ENCODE measurements around the gene FREM2. TPM values are rescaled to one million over a fixed set of nuclear protein-coding genes. Genes with fewer than 3 reads are reported as not detected.
A peak's percentile ranks its signal among the peaks of the same experiment; 100 is the strongest.

FREM2 gene
- total RNA-seq, 1 donor from 2014 or later = 0.39 TPM

- Mint-ChIP-seq H3K36me3 (ENCODE audit: low read depth) (no peaks in the 10 kb centered on the region), H3K9me3 (no peaks in the 10 kb centered on the region), H3K4me1 (ENCODE audit: low read depth) (peaks cover 3% of the 10 kb centered on the region), H3K4me3 (ENCODE audit: low read depth) (no peak overlapping the region), H3K27ac (no peak overlapping the region), H3K27me3 (ENCODE audit: low read depth) (peaks cover 8% of the 10 kb centered on the region)
- no peak for DNase-seq (ENCODE audit: low spot score)
- intact Hi-C loops (cut with micrococcal nuclease) = no loop called here
These were observed 184.4 kb downstream of the FREM2 start for GRCh38 chr13:38871275-38871674.

GRCh38 chr13:38872693-38873092, 185.8 kb downstream of the FREM2 start:
- DNase-seq (ENCODE audit: low spot score) = no peak
- Mint-ChIP-seq H3K4me1 (ENCODE audit: low read depth) (peaks cover 3% of the 10 kb centered on the region), H3K27ac (no peak overlapping the region), H3K36me3 (ENCODE audit: low read depth) (no peaks in the 10 kb centered on the region), H3K9me3 (no peaks in the 10 kb centered on the region), H3K27me3 (ENCODE audit: low read depth) (peaks cover 8% of the 10 kb centered on the region), H3K4me3 (ENCODE audit: low read depth) (no peak overlapping the region)
- intact Hi-C loops (cut with micrococcal nuclease) = no loop called here

GRCh38 chr13:38875186-38875875, 188.5 kb downstream of the FREM2 start:
- H3K36me3 Mint-ChIP-seq (ENCODE audit: low read depth) = no peaks in the 10 kb centered on the region
- peaks cover 6% of the 10 kb centered on the region for H3K27me3 Mint-ChIP-seq (ENCODE audit: low read depth)
- no peak overlapping the region for H3K27ac Mint-ChIP-seq
- DNase-seq (ENCODE audit: low spot score) = no peak
- intact Hi-C loops (cut with micrococcal nuclease) = no loop called here
- H3K4me3 Mint-ChIP-seq (ENCODE audit: low read depth) = no peak overlapping the region
- H3K9me3 Mint-ChIP-seq = no peaks in the 10 kb centered on the region
- peaks cover 3% of the 10 kb centered on the region for H3K4me1 Mint-ChIP-seq (ENCODE audit: low read depth)

- no peaks in the 10 kb centered on the region for H3K36me3 Mint-ChIP-seq (ENCODE audit: low read depth)
- H3K27ac Mint-ChIP-seq = no peak overlapping the region
- no peaks in the 10 kb centered on the region for H3K27me3 Mint-ChIP-seq (ENCODE audit: low read depth)
- H3K9me3 Mint-ChIP-seq = no peaks in the 10 kb centered on the region
- DNase-seq (ENCODE audit: low spot score) = no peak
- intact Hi-C loops (cut with micrococcal nuclease) = no loop called here
- H3K4me1 Mint-ChIP-seq (ENCODE audit: low read depth) = no peaks in the 10 kb centered on the region
- no peak overlapping the region for H3K4me3 Mint-ChIP-seq (ENCODE audit: low read depth)
These were observed 192.4 kb downstream of the FREM2 start for GRCh38 chr13:38879278-38879677.

GRCh38 chr13:38879786-38880185, 192.9 kb downstream of the FREM2 start:
- Mint-ChIP-seq H3K27me3 (ENCODE audit: low read depth) (no peaks in the 10 kb centered on the region), H3K4me3 (ENCODE audit: low read depth) (no peak overlapping the region), H3K4me1 (ENCODE audit: low read depth) (no peaks in the 10 kb centered on the region), H3K9me3 (no peaks in the 10 kb centered on the region), H3K27ac (no peak overlapping the region), H3K36me3 (ENCODE audit: low read depth) (no peaks in the 10 kb centered on the region)
- intact Hi-C loops (cut with micrococcal nuclease) = no loop called here
- DNase-seq (ENCODE audit: low spot score) = no peak

GRCh38 chr13:38880397-38880796, 193.5 kb downstream of the FREM2 start:
- DNase-seq (ENCODE audit: low spot score) = no peak
- H3K4me3 Mint-ChIP-seq (ENCODE audit: low read depth) = no peak overlapping the region
- no peak overlapping the region for H3K27ac Mint-ChIP-seq
- H3K9me3 Mint-ChIP-seq = no peaks in the 10 kb centered on the region
- no peaks in the 10 kb centered on the region for H3K4me1 Mint-ChIP-seq (ENCODE audit: low read depth)
- intact Hi-C loops (cut with micrococcal nuclease) = no loop called here
- H3K27me3 Mint-ChIP-seq (ENCODE audit: low read depth) = no peaks in the 10 kb centered on the region
- no peaks in the 10 kb centered on the region for H3K36me3 Mint-ChIP-seq (ENCODE audit: low read depth)

- intact Hi-C loops (cut with micrococcal nuclease) = loop anchor here (2.0 kb wide), 1 partner anchor 67 kb away; no protein-coding TSS in a partner anchor
- no peaks in the 10 kb centered on the region for H3K9me3 Mint-ChIP-seq
These were observed 196.9 kb downstream of the FREM2 start for GRCh38 chr13:38883783-38884182.

GRCh38 chr13:38888309-38888708, 201.4 kb downstream of the FREM2 start:
- Mint-ChIP-seq H3K4me1 (ENCODE audit: low read depth) (peaks cover 5% of the 10 kb centered on the region), H3K36me3 (ENCODE audit: low read depth) (no peaks in the 10 kb centered on the region), H3K4me3 (ENCODE audit: low read depth) (no peak overlapping the region), H3K9me3 (no peaks in the 10 kb centered on the region), H3K27ac (peak overlapping the region; percentile 14), H3K27me3 (ENCODE audit: low read depth) (peaks cover 7% of the 10 kb centered on the region)
- intact Hi-C loops (cut with micrococcal nuclease) = no loop called here
- no peak for DNase-seq (ENCODE audit: low spot score)

More at GRCh38 chr13:38883783-38884182, 196.9 kb downstream of the FREM2 start:
- Mint-ChIP-seq H3K4me1 (ENCODE audit: low read depth) (peaks cover 5% of the 10 kb centered on the region), H3K27ac (no peak overlapping the region), H3K36me3 (ENCODE audit: low read depth) (no peaks in the 10 kb centered on the region), H3K27me3 (ENCODE audit: low read depth) (peaks cover 2% of the 10 kb centered on the region), H3K4me3 (ENCODE audit: low read depth) (no peak overlapping the region)
- no peak for DNase-seq (ENCODE audit: low spot score)

GRCh38 chr13:38895075-38895474, 208.2 kb downstream of the FREM2 start:
- intact Hi-C loops (cut with micrococcal nuclease) = no loop called here
- Mint-ChIP-seq H3K4me1 (ENCODE audit: low read depth) (no peaks in the 10 kb centered on the region), H3K9me3 (no peaks in the 10 kb centered on the region), H3K36me3 (ENCODE audit: low read depth) (no peaks in the 10 kb centered on the region), H3K27ac (no peak overlapping the region), H3K4me3 (ENCODE audit: low read depth) (no peak overlapping the region), H3K27me3 (ENCODE audit: low read depth) (peaks cover 4% of the 10 kb centered on the region)
- no peak for DNase-seq (ENCODE audit: low spot score)

- H3K9me3 Mint-ChIP-seq = no peaks in the 10 kb centered on the region
- H3K27me3 Mint-ChIP-seq (ENCODE audit: low read depth) = no peaks in the 10 kb centered on the region
- H3K36me3 Mint-ChIP-seq (ENCODE audit: low read depth) = no peaks in the 10 kb centered on the region
- H3K4me3 Mint-ChIP-seq (ENCODE audit: low read depth) = no peak overlapping the region
- no peak for DNase-seq (ENCODE audit: low spot score)
- intact Hi-C loops (cut with micrococcal nuclease) = no loop called here
- H3K27ac Mint-ChIP-seq = no peak overlapping the region
- no peaks in the 10 kb centered on the region for H3K4me1 Mint-ChIP-seq (ENCODE audit: low read depth)
These were observed 210.6 kb downstream of the FREM2 start for GRCh38 chr13:38897521-38897920.

GRCh38 chr13:38898481-38898880, 211.6 kb downstream of the FREM2 start:
- Mint-ChIP-seq H3K27ac (no peak overlapping the region), H3K36me3 (ENCODE audit: low read depth) (no peaks in the 10 kb centered on the region), H3K4me1 (ENCODE audit: low read depth) (no peaks in the 10 kb centered on the region), H3K27me3 (ENCODE audit: low read depth) (no peaks in the 10 kb centered on the region), H3K4me3 (ENCODE audit: low read depth) (no peak overlapping the region), H3K9me3 (no peaks in the 10 kb centered on the region)
- intact Hi-C loops (cut with micrococcal nuclease) = no loop called here
- DNase-seq (ENCODE audit: low spot score) = no peak

GRCh38 chr13:38899571-38899970, 212.7 kb downstream of the FREM2 start:
- Mint-ChIP-seq H3K4me3 (ENCODE audit: low read depth) (no peak overlapping the region), H3K27ac (no peak overlapping the region), H3K27me3 (ENCODE audit: low read depth) (no peaks in the 10 kb centered on the region), H3K4me1 (ENCODE audit: low read depth) (no peaks in the 10 kb centered on the region), H3K36me3 (ENCODE audit: low read depth) (no peaks in the 10 kb centered on the region), H3K9me3 (no peaks in the 10 kb centered on the region)
- DNase-seq (ENCODE audit: low spot score) = no peak
- intact Hi-C loops (cut with micrococcal nuclease) = no loop called here

- H3K27me3 Mint-ChIP-seq (ENCODE audit: low read depth) = no peaks in the 10 kb centered on the region
- H3K27ac Mint-ChIP-seq = no peak overlapping the region
- no peak overlapping the region for H3K4me3 Mint-ChIP-seq (ENCODE audit: low read depth)
- H3K9me3 Mint-ChIP-seq = no peaks in the 10 kb centered on the region
- H3K36me3 Mint-ChIP-seq (ENCODE audit: low read depth) = no peaks in the 10 kb centered on the region
- H3K4me1 Mint-ChIP-seq (ENCODE audit: low read depth) = no peaks in the 10 kb centered on the region
- DNase-seq (ENCODE audit: low spot score) = no peak
- intact Hi-C loops (cut with micrococcal nuclease) = no loop called here
These were observed 213.3 kb downstream of the FREM2 start for GRCh38 chr13:38900188-38900587.

- H3K4me3 Mint-ChIP-seq (ENCODE audit: low read depth) = no peak overlapping the region
- intact Hi-C loops (cut with micrococcal nuclease) = no loop called here
These were observed 215.7 kb downstream of the FREM2 start for GRCh38 chr13:38902551-38902950.

More at GRCh38 chr13:38902551-38902950, 215.7 kb downstream of the FREM2 start:
- H3K9me3 Mint-ChIP-seq = no peaks in the 10 kb centered on the region
- no peaks in the 10 kb centered on the region for H3K4me1 Mint-ChIP-seq (ENCODE audit: low read depth)
- H3K36me3 Mint-ChIP-seq (ENCODE audit: low read depth) = no peaks in the 10 kb centered on the region
- H3K27ac Mint-ChIP-seq = no peak overlapping the region
- H3K27me3 Mint-ChIP-seq (ENCODE audit: low read depth) = no peaks in the 10 kb centered on the region
- DNase-seq (ENCODE audit: low spot score) = no peak
